Adrenal gland (tissue), 12 donors: Measurements from ENCODE around the gene ZFYVE19. TPM values are rescaled to one million over a fixed set of nuclear protein-coding genes. Genes with fewer than 3 reads are reported as not detected.

Source experiments
- DNase-seq, 7 donors: peaks; one replicate each; pipeline ENCODE4 v3.0.0-alpha.2; 2019 to 2020
- H3K27ac ChIP-seq, 5 donors: fragments of 200-600 bp; sonication (generic) in 4 of 5; 1 replicate in 3 of 5; 2 replicates in 2 of 5; pipeline versions ENCODE4 v1.5.1 to v1.8.0; 2016 to 2020; ENCODE audit warnings: mild to moderate bottlenecking in 1 of 5
- H3K27me3 ChIP-seq: fragments of 200-600 bp; 2 replicates; pipeline ENCODE4 v1.8.0; 2021
- H3K36me3 ChIP-seq, 2 donors: fragments of 200-600 bp; replicated peaks in 1 of 2; 1 replicate in 1 of 2; 2 replicates in 1 of 2; pipeline versions ENCODE4 v1.5.1 to v1.8.0; 2018 to 2022
- H3K4me1 ChIP-seq, 2 donors: fragments of 200-600 bp; replicated peaks in 1 of 2; 1 replicate in 1 of 2; 2 replicates in 1 of 2; pipeline versions ENCODE4 v1.5.1 to v1.8.0; 2018 to 2021
- H3K4me3 ChIP-seq, 4 donors: fragments of 200-600 bp; sonication (generic) in 3 of 4; one replicate each; pipeline ENCODE4 v1.5.1; 2016 to 2018
- H3K9me3 ChIP-seq, 3 donors: fragments of 200-600 bp; sonication (generic) in 1 of 3; replicated peaks in 1 of 3; 1 replicate in 2 of 3; 2 replicates in 1 of 3; pipeline versions ENCODE4 v1.5.1 to v1.8.0; 2016 to 2021
- CTCF ChIP-seq, 6 experiments: fragments of 450-650 bp in 4 of 6; fragments of 200-600 bp in 2 of 6; sonication (generic) in 1 of 6; IDR thresholded peaks; 1 replicate in 5 of 6; 2 replicates in 1 of 6; pipeline versions ENCODE4 v1.5.1 to v1.8.0; 2016 to 2021; ENCODE audit warnings: antibody characterized with exemption in 6 of 6, mild to moderate bottlenecking in 2 of 6, moderate library complexity in 1 of 6
- POLR2A ChIP-seq, 2 donors: fragments of 450-650 bp; IDR thresholded peaks; one replicate each; pipeline ENCODE4 v1.6.1; 2017; ENCODE audit warnings: antibody characterized with exemption in 2 of 2, mild to moderate bottlenecking in 2 of 2, moderate library complexity in 1 of 2
- WGBS, 4 donors: extraction: QIAGEN DNeasy Blood & Tissue Kit in 2 of 4; methylation state at CpG; one replicate each; pipeline versions ENCODE4 v1.1.5 to v1.1.7; 2013 to 2017; 5-methylcytosine and 5-hydroxymethylcytosine counted together
- intact Hi-C, 2 donors: fragments of 100-400 bp; cut with DNase I; formaldehyde crosslinking; loops; one replicate each; pipeline versions ENCODE4 v1.14.1 to v1.15.0; 2022 to 2023
- polyA plus RNA-seq, 3 donors: library from polyadenylated mRNA; stranded (reverse); fragments of 200-250 nt in 2 of 3; fragments of 350-450 nt in 1 of 3; fragmentation: Illumina TruSeq in 1 of 3; extraction: RNeasy Lipid Tissue Mini Kit (QIAGEN cat#74804) in 1 of 3; gene quantifications; one replicate each; pipeline ENCODE4 v1.2.3, GENCODE V29; 2013 to 2014
- total RNA-seq, 9 donors: library from RNA; depleted of rRNA in 4 of 9; stranded (reverse); fragments of >200 nt in 4 of 9; fragments of 120-200 nt in 1 of 9; fragmentation: NEBNext Ultra II Directional in 1 of 9; extraction: Animal tissue kit (Norgen Biotek cat#: 25700) in 1 of 9; gene quantifications; one replicate each; pipeline versions ENCODE4 v1.1.0 to v1.2.4, GENCODE V29; 2013 to 2023
- donor health status: healthy with polysubstance abuse.
- donor health status: Bipolar disorder and iron deficiency.
- donor health status: DM: yes; HTN: yes; CAD: no.
- donor health status: DM: no; HTN: no; CAD: no.
- donor health status: DM: no; HTN: no; CAD: no.
- donor health status: DM: yes; HTN: yes; CAD: no.

ZFYVE19 gene
- total and polyA plus RNA-seq, 12 donors: 11.0 to 35.1 (median 24.7) TPM

GRCh38 chr15:40790718-40791117, 16.2 kb upstream of the ZFYVE19 start:
- intact Hi-C loops: no loop called here
- peak in 2 of 7 donors; percentile 35 to 53 for DNase-seq
- Histone ChIP-seq H3K27me3 (no peaks in the 10 kb centered on the region), H3K4me3 (no peak overlapping the region), H3K27ac (peak overlapping the region in 3 of 5 donors; percentile 53 to 63 (median 53)), H3K36me3 (no peaks in the 10 kb centered on the region), H3K9me3 (no peaks in the 10 kb centered on the region), H3K4me1 (peaks cover 4 to 27% of the 10 kb centered on the region in 2 donors)
- no peak for TF ChIP-seq POLR2A (IDR thresholded peaks at IDR 0.05)
- TF ChIP-seq CTCF (IDR thresholded peaks at IDR 0.05): no peak
- WGBS, 4 donors: 44 to 55% (median 51%) methylated on average over 3 of the region's 3 CpGs

- H3K9me3 ChIP-seq: no peaks in the 10 kb centered on the region
- no peak overlapping the region for H3K27ac ChIP-seq
- intact Hi-C loops: no loop called here
- TF ChIP-seq CTCF (IDR thresholded peaks at IDR 0.05) (no peak), POLR2A (IDR thresholded peaks at IDR 0.05) (no peak)
- H3K4me1 ChIP-seq: peaks cover 4 to 38% of the 10 kb centered on the region in 2 donors
- H3K36me3 ChIP-seq: no peaks in the 10 kb centered on the region
- DNase-seq: no peak
- no peak overlapping the region for H3K4me3 ChIP-seq
- WGBS, 4 donors: 79 to 97% (median 96%) methylated on average over 3 of the region's 3 CpGs
- H3K27me3 ChIP-seq: no peaks in the 10 kb centered on the region
Measured at GRCh38 chr15:40792394-40792793, 14.5 kb upstream of the ZFYVE19 start.

GRCh38 chr15:40793216-40793989, 13.5 kb upstream of the ZFYVE19 start:
- TF ChIP-seq POLR2A (IDR thresholded peaks at IDR 0.05): no peak
- TF ChIP-seq CTCF (IDR thresholded peaks at IDR 0.05): no peak
- DNase-seq: peak; percentile 86 to 96 (median 94)
- Histone ChIP-seq H3K27me3 (no peaks in the 10 kb centered on the region), H3K36me3 (no peaks in the 10 kb centered on the region), H3K4me3 (no peak overlapping the region), H3K27ac (peak overlapping the region in 4 of 5 donors; percentile 7 to 74 (median 65)), H3K4me1 (peaks cover 4 to 32% of the 10 kb centered on the region in 2 donors), H3K9me3 (no peaks in the 10 kb centered on the region)
- WGBS, 4 donors: 43 to 51% (median 50%) methylated on average over 8 to 9 of the region's 9 CpGs
- intact Hi-C loops: no loop called here

GRCh38 chr15:40796041-40796440, 10.8 kb upstream of the ZFYVE19 start:
- Histone ChIP-seq H3K27me3 (no peaks in the 10 kb centered on the region), H3K4me1 (peaks cover 4 to 22% of the 10 kb centered on the region in 2 donors), H3K27ac (peak overlapping the region in 2 of 5 donors; percentile 1 to 17), H3K4me3 (no peak overlapping the region), H3K9me3 (no peaks in the 10 kb centered on the region), H3K36me3 (no peaks in the 10 kb centered on the region)
- WGBS, 4 donors: 65 to 81% (median 77%) methylated on average over 2 of the region's 2 CpGs
- intact Hi-C loops: no loop called here
- DNase-seq: no peak
- TF ChIP-seq POLR2A (IDR thresholded peaks at IDR 0.05): no peak
- no peak for TF ChIP-seq CTCF (IDR thresholded peaks at IDR 0.05)
